Activated CD4-positive, alpha-beta T cell treated with anti-CD3 and anti-CD28 coated beads for 24 hours (primary cell): ENCODE measurements around the gene SLC6A13.
"Not testable (repeated sequence)": the region's sequence is repeated elsewhere in the genome, so short reads cannot be mapped to it uniquely, and the experiment has no call there.

Source experiments
- DNase-seq, 2 donors: peaks; one replicate each; pipeline ENCODE4 v3.0.0-alpha.2; 2020; ENCODE audit warnings: low read depth in 2 of 2

The SLC6A13 gene

DNA sequence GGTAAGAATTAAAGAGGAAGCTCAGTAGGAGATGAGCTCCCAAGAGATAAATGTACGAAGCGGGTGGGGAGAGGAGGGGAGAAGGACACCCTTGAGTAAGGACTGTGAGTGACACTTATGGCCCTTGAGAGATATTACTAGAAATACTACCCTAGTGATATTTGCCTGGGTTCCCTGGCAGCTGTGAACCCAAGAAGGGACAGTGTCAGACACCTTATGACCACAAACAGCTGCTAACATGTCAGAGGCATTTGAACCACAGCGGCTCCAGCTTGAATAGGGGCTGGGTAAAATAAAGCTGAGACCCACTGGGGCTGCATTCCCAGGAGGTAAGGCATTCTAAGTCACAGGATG, 29.0 kb downstream of the SLC6A13 start:
- no peak for DNase-seq

DNA sequence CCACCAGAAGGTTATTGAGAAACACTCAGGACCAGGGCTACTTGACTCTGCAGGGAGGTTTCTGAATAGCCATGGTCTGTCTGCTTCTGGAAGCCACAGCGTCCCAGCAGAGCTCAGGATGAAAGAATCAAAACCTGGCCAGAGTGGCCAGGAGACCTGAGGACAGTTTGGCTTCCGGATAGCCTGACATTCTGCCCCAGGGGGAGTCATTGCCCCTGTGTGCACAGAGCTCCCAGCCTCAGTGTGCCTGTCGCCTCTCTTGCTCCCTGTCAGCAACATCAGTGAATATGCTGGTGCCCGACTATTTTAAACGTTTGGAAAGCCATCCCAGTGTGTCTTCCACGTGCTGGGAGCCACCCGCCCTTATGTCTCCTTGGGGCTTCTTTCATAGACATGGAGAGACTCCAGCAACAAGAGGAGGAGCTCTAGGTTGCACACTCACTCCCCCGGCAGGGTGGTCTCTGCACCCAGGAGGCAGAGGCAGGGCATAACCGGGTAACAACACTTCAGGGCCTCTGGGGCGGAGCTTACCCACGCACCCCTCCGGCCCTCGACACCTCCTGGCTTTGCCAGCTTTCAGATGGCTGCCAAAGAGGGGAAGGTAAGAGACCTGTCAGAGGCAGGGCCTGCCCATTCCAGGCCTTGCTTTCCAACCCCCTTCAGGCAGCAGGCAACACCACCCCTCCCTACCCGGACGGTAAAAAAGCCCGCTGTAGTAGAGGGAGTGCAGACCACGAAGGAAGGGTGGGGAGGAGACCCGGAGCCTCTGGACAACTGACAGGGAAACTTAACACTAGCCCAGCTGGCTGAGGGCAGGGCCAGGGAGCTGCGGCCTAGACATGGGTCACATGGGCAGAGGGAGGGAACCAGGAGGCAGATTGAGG, 29.7 kb downstream of the SLC6A13 start:
- DNase-seq, result no peak

DNA sequence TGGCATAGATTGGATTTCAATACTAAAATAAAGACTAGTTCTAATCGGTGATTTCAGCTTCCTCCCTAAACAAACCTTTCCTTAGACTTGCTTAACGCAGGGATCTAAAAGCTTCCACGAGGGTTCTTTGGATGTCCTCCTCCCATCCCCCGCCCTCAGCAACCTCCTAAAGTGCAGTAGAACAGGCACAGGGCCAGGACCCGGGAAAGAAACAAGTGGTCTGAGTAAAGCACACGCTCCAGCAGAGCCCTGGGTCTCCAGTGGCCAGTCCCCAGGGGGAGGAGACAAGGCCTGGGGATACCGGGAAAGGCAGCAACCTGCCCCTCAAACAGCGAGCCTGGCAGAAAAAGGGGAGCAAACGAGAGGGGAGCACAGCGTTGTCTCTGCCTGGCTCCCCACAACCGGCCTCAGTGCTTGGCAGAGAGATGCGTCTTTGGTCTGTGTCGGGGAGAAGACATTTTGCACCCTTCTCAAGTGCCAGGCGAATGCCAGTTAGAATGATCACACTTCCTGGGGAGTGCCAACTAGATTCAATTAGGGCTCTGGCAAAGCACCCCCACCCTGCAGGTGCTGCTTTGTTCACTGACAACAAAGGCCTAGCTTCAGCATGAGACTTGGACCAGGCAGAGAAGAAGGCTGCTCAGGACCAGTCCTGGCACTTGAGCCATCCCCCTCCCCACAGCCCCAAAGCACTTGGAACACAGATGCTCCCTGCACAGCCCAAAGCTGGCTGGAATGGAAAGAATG, 31.5 kb downstream of the SLC6A13 start:
- DNase-seq, result no peak

DNA sequence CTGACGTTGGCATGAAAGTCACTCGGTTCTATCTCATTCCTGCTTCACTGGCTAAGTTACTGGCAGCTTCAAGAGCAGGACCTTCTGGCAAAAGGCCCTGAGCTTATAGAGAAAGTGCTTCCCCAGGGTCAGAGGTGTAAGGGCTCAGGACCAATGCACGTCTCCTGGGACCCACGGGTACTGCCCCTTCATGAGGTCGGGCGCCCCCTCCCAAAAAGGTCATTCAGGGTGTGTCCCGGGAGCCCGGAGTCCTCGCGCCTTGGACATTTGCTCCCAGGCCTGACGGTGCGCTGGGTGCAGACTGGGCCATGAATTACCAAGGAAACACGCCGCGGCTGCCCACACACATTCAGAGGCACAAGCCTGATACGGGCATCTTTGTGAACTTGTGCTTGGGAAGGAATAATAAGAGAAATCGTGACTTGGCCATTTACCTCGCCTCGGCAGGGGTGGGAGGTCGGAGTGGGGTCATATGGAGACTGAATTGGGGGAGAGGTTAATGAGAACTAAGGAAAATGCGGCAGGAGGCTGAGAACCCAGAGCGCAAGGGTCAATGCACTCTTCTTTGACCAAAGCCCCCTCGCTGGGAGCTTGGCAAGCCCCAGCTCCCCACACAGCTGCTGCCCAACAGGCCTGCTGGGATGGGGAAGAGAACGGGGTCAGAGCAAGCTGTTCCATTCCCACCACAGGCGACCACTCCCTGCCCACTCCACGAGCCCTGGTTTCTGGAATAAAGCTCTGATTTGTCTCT, 33.0 kb downstream of the SLC6A13 start:
- no peak for DNase-seq

DNA sequence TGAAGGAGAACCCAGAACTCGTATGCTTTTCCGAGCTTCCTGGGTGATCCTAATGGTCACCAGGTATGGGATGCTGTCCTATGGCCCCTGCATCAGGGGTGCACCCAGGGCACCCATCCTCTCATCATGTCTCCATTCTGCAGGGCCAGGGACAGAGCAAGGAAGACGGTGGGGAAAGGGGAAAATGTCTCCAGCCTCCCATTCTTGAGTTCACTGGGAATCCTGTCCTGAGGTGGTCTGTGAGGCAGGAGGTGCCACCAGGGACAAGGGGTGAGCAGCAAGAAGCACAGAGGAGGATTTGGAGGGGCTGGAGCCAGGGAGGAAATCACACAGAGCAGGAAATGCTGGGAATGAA, 33.8 kb downstream of the SLC6A13 start:
- DNase-seq, result no peak

DNA sequence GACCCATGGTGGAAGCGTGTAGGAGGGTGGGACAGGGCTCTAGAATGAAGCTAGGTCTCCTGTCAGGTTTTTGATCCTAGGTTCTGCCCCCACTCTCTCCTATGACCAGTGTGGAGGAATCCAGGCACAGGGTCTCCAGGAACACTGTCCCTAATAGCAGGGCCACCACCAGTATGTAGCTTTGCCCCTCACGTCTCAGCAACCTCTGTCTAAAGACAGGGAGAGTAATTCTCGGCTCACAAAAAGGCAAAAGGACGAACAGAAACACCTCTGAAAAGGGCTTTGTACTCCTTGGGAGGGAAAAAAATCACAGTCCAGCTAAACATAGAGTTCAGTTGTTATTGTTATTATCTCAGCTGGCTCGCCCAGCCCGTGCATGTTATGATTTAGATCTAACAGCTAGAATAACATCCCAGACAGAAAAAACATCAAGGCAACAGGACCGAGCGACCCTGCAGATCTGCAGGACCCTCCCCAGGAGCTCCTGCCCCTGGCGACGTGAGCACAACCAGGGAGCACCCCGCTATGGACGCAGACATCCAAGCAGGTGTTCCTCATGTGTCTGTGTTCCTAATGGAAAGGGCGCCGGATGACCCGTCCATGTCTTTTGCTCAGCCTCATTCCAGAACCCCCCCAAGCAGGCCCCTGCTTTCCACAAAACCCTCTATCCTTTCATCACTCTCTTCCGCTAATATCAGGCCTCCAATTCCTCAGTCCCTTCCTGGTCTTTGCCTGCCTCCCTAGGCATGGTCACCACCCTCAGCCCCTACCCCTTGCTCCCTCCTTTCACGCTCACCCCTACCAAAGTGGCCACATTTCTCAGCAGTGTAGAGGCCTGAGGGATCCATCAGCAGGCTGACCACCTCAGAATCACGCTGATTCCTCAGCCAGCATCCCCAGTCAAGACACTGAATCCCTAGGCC, 34.5 kb downstream of the SLC6A13 start:
- no peak for DNase-seq

DNA sequence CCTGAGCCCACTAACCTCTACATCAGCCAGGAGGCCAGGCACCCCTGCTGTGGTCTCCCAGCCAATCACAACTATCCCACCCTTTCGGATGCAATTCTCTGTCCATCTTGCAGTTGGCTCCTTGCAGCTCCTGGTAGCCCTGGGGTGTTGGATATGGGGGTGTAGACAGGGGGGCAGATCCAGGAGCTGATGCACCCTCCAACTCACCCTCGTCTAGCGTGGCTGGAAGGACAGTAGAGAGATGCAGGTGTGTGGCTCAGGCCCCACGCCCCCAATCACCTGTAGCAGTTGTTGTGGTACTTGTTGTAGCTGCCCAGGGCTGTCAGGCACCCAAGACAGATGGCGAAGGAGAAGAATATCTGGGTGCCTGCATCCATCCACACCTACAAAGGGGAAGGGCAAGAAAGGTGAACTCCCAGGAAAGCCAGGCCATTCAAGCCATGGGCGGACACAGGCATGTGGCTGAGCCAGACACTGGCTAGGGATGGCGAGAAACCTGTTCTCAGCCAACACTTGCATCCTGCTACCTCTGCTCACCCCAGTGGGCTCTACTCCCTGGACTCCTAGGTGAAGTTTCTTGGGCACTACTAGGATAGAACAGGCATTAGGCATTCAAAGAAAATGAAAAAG, 35.2 kb downstream of the SLC6A13 start:
- DNase-seq, result no peak

DNA sequence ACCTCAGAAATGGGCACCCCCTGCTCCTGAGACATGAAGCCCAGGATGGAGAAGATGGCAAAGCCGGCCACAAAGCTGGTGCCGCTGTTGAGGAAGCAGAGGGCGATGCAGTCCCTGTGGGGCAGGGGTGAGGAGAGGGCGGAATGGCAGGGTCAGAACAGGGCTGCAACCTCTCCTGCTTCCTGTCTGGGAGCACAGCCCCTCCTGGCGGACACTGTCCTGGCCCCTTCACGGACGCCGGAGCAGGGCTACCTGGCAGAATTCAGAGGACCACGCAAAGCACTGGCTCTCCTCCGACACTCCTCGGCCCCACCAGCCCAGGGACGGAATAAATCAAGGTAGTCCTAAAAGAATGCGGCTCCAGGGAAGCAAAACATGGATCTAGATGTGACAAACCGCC, 36.2 kb downstream of the SLC6A13 start:
- DNase-seq, result no peak

DNA sequence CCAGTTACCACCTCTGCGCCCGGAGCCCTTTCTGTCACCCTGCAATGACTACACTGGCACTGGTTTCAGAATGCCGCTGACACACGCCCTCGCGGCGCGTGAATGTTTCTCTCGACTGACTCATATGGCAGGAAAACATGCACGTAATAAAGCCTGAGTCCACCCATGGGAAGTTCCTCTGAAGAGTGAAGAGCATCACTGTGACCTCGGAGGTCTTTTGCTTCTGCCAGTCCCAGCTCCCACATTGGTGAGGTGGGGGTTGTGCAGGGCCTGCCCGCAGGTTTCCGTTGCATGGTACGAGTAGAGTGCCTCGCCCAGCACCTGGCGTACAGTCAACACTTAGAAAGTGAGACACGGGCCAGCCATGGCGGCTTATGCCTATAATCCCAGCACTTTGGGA, 37.6 kb downstream of the SLC6A13 start:
- no peak for DNase-seq

DNA sequence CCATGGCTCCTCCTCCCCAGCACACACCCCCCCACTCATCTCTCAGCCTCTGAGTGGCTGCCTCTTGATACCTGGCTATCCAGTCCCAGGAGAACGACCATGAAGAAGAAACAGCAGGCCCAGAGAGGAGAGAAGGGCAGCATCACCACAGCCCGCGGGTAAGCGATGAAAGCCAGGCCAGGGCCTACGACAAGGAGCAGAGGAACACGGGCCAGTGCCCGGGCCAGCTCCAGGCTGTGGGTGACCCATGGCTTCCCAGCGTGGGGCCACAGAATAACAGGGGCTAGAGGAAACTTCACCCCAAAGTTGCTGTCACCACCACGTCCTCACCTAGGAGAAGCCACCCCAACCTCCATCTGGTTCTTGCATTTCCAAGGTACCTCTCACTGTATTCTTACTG, 38.3 kb downstream of the SLC6A13 start:
- DNase-seq, result no peak

DNA sequence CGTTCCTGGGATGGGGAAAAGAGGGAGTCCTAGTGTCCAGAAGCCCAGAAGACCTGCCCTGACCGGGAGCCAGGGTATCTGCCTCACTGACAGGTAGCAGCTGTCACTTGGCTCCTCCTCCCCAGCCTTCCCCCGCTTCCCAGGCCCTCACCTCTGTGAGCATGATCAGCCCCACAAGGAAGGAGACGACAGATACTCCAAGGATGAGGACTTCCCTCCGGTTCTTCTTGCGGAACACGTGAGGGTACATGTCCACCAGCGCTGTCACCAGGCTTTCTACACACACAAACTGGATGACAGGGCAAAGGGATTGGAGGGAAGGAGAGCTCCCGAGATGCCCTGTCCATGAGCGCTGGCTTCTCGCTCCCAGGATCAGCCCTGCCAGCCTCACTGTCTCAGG, 38.8 kb downstream of the SLC6A13 start:
- DNase-seq, result no peak

DNA sequence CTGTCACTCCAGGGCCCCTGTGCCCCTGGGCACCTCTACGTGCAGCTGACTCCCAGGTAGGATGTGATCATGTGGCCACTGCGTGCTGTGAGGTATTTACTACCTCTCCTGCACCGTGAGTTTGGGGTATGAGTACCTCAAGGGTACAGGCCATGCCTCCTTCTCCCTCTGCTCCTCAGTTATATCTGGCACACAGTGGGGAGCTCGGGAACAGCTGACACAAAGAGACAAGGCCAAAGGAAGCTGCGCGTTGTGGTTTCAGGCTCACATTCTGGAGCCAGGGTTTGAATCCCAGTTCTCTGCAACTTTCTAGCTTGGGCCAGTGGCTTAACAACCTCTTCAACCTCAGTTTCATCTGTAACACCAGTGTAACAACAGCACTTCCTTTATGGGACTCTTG, 40.9 kb downstream of the SLC6A13 start:
- DNase-seq, result no peak

DNA sequence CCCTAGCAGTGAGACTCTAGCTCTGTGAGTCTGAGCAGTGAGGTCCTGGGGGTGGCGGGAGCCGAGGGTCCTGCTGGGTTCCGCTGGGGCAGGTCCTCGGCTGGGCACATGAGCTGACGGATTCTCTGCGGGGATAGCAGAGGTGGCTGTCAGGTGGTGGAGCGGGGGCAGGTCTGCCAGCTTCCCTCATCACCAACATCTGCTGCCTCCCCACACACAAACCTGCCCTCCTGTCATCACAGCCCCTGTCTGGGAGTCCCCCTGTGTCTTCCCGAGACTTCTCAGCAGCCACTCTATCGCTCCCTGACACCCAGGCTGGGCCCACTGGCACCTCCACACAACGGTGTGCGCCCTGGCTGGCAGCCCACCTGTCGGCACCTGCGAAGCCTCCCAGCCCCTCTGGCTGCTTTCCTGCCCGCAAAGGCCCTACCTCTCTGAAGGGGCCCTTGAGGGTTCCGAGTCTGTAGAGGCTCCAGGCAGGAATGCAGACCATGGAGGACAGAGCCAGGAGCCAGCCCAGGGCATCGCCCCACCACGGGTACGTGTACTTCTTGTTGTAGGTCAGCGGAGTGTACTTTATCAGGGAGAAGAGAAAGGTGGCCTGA, 41.6 kb downstream of the SLC6A13 start:
- DNase-seq, result no peak

DNA sequence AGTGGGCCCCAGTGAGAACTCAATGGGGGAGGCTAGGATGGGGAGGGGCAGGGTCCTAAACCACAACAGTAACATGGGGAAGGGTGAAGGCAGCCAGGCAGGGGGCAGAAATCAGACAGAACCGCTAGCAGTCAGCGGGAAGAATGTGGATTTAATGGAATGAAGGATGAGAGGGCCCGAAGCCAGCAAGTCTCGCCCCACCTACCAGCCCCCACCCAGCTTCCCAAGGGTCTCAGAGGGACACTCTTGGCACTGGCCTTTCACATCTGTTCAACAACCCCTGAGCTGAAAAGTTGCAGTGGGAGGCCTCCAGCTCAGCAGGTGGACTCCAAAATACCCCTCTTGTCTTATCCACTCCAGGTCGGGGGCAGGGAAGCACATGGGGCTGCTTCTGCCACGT, 42.1 kb downstream of the SLC6A13 start:
- DNase-seq, result no peak

DNA sequence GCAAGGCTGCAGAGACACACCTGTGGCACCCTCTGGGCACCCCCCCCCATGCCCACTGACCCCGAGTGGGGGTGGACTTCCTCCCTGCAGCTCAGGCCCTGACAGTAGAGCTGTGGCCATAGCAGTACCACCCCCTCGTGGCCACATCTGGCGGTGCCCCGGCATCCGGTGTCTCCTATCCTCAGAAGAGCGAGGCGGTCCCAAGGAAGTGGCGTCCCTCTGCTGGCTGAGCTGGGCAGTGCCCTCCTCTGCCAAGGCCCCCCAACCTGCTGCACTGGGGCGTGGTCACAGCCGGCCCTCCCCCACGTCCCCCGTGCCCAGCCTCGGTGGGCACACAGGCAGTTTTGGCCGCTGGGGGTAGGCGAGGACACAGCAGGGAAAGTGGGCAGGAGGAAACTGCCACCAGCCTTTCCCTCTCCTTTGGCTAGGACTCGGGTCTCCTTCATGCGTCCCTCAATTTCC, 42.7 kb downstream of the SLC6A13 start:
- peak; percentile 14 to 56 for DNase-seq

DNA sequence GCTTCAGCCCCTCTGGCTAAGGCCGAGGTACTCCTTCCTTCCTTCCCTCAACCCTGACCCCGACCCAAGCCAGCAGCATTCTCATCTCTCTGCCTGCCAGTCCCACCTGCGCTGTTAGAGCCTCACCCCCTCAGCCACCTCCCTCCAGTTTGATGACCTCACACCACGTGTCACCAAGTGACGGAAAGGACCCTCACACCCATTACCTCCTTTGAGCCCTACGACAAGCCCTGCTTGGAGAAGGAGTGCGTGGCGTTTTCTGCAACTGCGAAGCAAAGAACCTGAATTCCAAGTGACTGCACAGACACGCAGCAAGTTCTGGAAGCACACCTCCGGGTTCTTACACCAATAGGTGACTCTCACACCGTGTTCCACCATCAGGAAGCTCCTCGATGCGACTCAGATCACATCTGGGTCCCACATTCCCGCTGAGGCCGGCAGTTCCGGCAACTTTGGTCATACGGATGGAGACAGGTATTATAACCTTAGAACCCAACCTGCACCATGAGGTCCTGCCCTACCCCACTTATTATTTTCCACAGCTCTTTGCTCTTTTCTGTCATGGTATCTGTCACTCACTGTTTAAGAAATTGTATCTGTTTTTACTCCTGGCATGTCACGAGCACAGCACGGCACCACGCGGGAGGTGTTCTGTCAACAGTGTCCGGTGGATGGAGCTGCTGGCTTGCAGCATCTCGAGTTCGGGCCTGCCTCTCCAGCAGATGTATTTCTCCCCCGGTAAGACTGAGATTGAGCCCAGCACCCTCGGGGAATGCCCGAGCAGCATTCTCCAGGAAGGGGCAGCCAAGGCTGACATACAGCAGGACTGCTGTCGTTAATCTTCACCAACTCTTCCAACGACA, 43.7 kb downstream of the SLC6A13 start:
- no peak for DNase-seq

DNA sequence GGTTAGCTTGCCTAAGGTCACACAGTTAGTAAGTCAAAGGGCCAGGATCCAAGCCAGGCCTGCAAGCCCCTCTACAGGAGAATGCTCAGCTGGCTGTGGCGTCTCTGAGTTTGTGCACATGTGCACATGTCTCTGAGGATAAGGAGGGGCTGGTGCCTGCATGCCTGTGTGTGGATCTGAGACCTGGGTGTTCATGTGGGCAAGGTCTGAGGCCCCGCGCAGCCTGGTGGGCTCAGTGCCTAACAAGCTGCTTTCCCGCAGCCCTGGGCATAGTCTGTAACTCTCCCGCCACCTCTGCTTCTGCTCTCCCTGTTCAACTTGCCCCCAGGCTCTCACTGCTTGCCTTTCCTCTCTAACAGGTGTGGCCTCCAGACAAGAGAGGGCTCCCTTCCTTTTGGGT, 44.4 kb downstream of the SLC6A13 start:
- DNase-seq, result no peak

DNA sequence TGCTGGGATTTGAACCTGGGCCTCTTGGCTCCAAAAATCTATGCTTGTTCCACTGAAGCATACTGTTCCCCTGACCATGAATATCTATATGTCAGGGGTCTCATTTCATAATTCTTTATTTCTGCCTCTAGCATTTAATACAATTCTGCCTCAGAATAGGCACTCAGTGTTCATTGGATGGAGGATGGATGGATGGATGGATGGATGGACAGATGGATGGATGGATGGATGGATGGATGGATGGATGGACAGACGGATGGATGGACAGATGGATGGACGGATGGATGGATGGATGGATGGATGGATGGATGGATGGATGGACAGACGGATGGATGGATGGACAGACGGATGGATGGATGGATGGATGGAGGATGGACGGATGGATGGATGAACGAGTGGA, 45.6 kb downstream of the SLC6A13 start:
- DNase-seq, result not testable (repeated sequence)

DNA sequence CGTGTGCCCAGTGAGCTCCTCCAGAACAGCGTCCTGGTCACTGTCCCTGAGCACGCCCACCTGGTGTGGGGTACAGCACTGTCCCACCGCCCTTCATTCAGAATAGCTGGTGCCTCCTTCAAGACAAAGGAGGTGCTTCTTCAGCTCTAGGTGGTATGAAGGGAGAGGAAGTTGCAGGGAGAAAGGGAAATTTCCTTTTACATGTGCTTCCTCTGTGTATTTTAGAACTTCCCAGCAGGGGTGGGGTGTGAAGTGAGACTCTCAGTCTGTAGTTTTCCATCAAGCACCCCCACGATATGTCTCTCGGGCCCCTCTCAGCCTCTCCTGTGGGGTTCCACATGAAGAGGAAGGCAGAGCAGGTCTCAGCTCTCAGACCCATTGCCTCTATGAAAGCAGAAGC, 47.5 kb downstream of the SLC6A13 start:
- DNase-seq, result no peak
